Activated CD4-positive, alpha-beta T cell treated with anti-CD3 and anti-CD28 coated beads, Interleukin-10, Interleukin-2, amounts not matched to agents 100 ng/mL and 50 ng/mL, durations not matched to agents 16 hours and 8 hours (primary cell): Measurements from ENCODE around the gene TAX1BP1.
"Not testable (repeated sequence)": the region's sequence is repeated elsewhere in the genome, so short reads cannot be mapped to it uniquely, and the experiment has no call there.

Experiments used
- DNase-seq: peaks from one replicate; pipeline ENCODE4 v3.0.0-alpha.2; 2020

TAX1BP1 gene

GRCh38 chr7:27740449-27741086 is 606 bp downstream of the TAX1BP1 start:
- peak; percentile 92 for DNase-seq

- not testable (repeated sequence) for DNase-seq
Measured at GRCh38 chr7:27742091-27742710, 2.2 kb downstream of the TAX1BP1 start.

- DNase-seq = peak; percentile 10
Measured at GRCh38 chr7:27745064-27745583, 5.2 kb downstream of the TAX1BP1 start.

DNA sequence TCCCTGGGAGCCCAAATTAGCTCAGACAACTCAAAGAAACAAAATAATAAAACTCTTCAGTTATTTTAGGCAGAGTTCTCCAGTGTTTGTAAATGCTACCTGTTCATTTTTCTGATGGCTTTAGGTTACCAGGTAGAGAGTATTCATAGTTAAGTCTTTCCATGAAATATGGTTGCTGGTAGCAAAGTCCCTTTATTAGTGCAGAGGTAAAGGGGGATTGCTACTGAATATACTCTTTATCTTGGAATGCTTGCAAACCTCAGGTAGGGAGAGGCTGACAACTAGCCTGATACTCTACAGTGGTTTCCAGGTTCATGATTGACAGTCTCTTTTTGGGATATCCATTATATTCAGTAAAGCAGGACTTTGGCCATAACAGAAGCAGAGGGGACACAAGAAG is 6.5 kb downstream of the TAX1BP1 start:
- DNase-seq = no peak

- DNase-seq = no peak
Measured at GRCh38 chr7:27746978-27747377, 7.0 kb downstream of the TAX1BP1 start.

- DNase-seq = no peak
Measured at GRCh38 chr7:27747589-27748368, 7.8 kb downstream of the TAX1BP1 start.

- no peak for DNase-seq
Measured at GRCh38 chr7:27750316-27750715, 10.4 kb downstream of the TAX1BP1 start.

DNA sequence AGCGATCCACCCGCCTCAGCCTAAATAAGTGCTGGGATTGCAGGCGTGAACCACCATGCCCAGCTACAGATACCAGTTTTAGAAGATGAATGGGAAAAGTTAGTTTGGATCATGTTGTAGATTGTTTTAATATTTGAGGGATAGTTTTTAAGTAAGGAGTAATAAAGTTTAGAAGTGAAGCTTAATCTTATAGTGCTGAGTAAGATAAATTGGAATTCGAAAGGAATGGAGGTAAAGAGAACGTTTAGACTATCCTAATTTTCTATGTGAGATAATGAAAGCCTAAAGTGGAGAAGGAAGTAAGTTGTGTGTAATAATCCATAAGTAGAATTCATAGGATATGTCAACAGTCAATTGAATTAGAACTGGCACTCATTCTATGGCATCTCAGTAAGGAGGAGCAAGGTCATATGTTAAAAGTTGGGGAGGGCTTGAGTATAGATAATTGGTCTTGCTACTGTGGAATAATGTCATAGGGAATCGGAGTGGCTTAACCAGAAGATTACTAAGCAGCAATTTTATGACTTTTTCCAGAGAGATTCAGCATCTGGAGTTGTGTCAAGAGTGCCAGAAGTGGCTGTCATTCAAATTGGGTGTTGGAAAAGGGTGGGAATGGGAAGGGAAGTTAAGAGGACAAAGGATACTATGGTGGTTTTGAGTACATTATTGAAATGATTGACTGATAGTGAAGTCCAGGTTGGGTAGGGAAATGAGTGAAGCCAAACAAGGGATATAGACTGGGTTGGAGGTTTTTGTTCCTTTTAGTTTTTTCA is 12.1 kb downstream of the TAX1BP1 start:
- DNase-seq = no peak

DNA sequence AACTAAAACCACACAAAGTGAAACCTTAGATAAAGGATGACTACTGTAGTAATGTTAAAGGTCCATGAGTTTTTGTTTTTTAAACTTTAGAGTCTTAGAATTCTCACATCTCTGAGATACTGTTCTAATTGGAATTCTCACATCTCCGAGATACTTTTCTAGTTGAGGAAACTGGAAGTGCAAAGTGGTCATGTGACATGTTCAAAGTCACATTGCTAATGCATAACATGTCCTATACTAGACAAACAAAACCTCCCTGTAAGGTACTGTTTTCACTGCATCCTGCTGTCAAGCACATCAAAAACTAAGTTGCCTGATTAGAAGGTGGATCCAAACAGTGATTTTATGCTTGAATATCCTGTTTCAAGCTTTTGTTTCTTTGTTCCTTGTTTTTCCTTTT is 13.9 kb downstream of the TAX1BP1 start:
- DNase-seq = no peak

DNA sequence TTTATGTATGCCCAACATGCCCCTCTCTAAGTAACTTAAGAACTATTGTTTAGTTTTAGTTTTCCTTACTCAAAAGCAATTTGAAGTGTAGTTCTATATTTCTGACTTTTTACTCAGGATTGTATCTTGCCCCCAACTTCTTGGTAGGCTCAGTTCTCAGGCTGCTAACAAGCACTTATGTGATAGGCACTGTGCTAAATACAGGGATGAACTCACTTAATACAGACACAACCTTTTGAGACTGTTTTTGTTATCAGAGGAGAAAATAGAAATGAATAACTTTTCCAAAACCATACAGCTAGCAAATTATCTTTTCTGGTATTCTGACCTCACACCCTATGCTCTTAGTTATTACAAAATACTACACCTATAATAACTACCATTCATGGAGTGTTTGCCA is 16.3 kb downstream of the TAX1BP1 start:
- no peak for DNase-seq

- no peak for DNase-seq
Measured at GRCh38 chr7:27759491-27759890, 19.5 kb downstream of the TAX1BP1 start.

DNA sequence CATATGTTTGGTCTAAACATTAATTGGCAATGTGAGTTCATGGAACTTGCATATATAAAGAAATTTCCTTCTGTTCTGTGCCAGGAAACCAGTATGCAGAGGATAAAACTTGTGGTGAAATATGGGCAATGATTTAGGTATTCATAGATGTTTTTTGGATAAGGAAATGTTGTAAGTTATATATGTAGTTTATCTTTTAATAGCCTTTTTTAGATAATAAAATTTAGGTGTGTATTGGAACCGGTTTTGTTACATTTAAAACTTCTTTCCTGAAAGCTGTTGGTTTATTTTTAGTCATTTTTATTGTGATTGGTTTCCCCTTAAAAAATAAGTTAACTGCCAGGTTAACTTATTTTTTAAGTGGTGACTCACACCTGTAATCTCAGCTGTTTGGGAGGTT is 22.1 kb downstream of the TAX1BP1 start:
- DNase-seq = no peak

DNA sequence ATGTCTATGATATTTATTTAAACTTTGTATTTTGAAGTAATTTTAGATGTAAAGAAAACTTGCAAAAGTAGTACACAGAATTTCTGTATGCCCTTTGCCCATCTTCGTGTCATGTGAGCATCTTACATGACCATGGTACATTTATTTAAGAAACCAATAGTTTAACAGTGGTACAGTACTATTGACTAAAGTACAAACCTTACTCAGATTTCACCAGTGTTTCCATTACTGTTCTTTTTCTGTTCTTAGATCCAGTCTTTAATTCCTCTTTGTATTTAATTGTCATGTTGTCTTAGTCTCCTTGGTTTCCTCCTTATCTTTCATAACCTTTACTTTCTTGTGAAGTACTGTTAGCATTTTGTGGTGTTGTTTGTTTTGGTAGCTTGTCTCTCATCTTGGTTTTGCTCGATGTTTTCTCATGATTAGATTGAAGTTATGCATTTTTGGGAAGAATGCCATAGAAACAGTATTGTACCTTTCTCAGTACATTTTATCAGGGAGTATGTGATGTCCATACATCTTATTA is 24.1 kb downstream of the TAX1BP1 start:
- no peak for DNase-seq

GRCh38 chr7:27765841-27766240 is 25.9 kb downstream of the TAX1BP1 start:
- no peak for DNase-seq

- no peak for DNase-seq
Measured at GRCh38 chr7:27767374-27767773, 27.4 kb downstream of the TAX1BP1 start.

DNA sequence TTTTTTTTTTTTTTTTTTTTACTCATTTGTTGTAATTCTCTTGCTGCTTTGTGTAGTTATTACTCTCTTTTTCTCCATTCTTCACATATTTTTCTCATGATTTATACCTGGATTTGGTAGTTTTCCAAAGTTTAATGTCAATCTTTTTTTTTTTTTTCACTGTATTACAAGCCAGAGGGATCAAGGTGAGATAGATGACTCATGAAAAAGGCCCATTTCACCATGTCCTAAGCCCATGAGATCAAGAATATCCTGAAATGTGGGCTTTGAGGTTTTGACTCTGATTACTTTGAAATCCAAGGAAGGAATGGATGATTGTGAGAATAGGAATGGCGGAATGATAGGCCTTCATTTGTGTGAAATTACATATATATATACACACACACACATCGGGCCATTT is 31.1 kb downstream of the TAX1BP1 start:
- no peak for DNase-seq

DNA sequence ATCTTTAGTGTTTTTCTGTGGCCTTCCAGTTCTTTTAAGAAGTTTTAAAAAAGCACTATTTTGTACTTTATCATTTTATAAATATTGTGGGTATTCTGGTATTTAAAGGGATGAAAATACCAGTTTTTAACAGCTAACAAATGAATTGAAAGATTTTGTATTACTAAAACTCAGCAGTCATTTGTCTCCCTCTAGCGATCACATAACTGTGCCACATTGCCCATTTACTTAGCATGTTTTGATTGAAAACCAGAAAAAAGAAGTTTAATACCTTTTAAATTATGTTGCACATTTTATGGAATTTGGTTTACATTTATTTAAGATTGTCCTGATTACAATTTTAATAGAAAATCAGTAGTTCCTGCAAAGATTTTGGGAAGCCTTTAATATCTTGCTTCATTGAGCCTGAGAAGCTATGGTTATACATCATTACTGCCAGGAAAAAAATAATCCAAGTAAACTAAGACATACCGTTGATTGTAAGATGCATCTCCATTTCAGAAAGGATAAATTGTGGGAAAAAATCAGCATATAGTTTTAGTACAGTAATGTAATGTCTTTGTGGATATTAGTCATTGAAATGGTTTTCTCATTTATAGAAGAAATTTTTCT is 34.9 kb downstream of the TAX1BP1 start:
- DNase-seq = no peak

- DNase-seq = no peak
Measured at GRCh38 chr7:27775782-27776181, 35.8 kb downstream of the TAX1BP1 start.

DNA sequence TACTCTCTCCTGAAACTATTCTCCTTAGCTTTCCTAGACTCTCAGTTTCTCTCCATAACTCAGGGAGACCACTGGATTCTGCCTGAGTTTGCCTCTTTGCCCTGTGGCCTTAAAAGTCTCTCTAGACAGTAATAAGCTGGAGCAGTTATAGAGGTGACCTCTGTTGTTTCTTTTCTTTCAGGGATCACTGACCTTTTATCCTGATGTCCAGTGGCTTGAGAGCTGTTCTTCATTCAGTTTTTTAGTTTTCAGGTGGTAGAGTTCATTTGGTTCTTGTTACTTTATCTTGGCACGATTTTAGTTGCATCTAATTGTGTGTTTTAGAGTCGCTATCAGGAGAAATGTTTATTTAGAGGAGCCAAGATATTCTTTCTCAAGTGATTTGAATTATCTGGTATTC is 37.7 kb downstream of the TAX1BP1 start:
- no peak for DNase-seq

GRCh38 chr7:27779873-27780272 is 39.9 kb downstream of the TAX1BP1 start:
- DNase-seq = no peak

DNA sequence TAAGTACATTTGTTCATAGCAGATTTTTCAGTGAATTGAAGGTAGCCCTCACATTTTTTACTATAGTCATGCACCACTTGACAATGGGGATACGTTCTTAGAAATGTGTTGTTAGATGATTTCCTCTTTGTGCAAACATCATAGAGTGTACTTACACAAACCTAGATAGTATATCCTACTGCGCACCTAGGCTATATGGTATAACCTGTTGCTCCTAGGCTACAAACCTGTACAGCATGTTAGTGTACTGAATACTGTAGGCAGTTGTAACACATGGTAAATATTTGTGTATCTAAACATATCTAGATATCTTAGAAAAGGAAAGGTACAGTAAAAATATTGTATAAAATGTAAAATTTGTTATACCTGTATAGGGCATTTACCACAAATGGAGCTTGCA is 41.2 kb downstream of the TAX1BP1 start:
- no peak for DNase-seq

DNA sequence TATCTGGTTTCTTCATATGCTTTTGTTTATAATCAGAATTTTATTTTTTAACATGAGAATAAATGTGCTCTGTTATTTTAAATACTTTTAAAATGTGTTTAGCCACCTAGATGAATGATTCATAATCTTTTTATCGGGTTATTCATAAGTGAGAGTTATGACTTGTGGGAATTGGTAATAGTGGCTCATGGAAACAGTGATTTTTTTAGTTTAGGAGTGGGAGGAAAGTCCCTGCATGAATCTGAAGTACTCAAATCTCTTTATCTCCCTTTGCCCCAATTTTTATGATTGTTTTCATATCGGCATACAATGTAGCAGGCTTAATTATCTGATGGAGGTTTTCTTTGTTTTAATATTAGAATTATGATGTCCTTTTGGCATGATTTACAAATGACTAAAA is 42.9 kb downstream of the TAX1BP1 start:
- peak; percentile 22 for DNase-seq
